T-helper 17 cell (primary cell): ENCODE results near the gene CBX3. TPM values are rescaled to one million over a fixed set of nuclear protein-coding genes. Genes with fewer than 3 reads are reported as not detected.
"Not testable (repeated sequence)": the region's sequence is repeated elsewhere in the genome, so short reads cannot be mapped to it uniquely, and the experiment has no call there.

Source experiments
- ATAC-seq: fragments of 150-1000 bp; cut with Tn5 transposase; 2 replicates; pipeline ENCODE4 v1.10.0; 2021; ENCODE audit warnings: mild to moderate bottlenecking, moderate library complexity
- DNase-seq, 3 donors: peaks; one replicate each; pipeline versions ENCODE4 v3.0.0 to v3.0.0-alpha.2; 2020 to 2021
- H3K9me3 ChIP-seq: one replicate; pipeline ENCODE4 v1.7.0; 2013; ENCODE audit warnings: low read length, mild to moderate bottlenecking; ENCODE audit not compliant: control insufficient read depth, poor library complexity, severe bottlenecking
- H3K27ac Mint-ChIP-seq: one replicate; pipeline ENCODE4 v1.8.0; 2022; ENCODE audit warnings: mild to moderate bottlenecking, moderate library complexity, mixed read lengths
- H3K27me3 Mint-ChIP-seq: one replicate; pipeline ENCODE4 v1.8.0; 2022; ENCODE audit warnings: mixed read lengths
- H3K36me3 Mint-ChIP-seq: one replicate; pipeline ENCODE4 v1.8.0; 2022; ENCODE audit warnings: low read depth, mixed read lengths
- H3K4me1 Mint-ChIP-seq: one replicate; pipeline ENCODE4 v1.8.0; 2022; ENCODE audit warnings: mild to moderate bottlenecking, mixed read lengths
- H3K4me3 Mint-ChIP-seq: one replicate; pipeline ENCODE4 v1.8.0; 2022; ENCODE audit warnings: mild to moderate bottlenecking, moderate library complexity, mixed read lengths
- total RNA-seq, 4 donors: library from RNA in 2 of 4; stranded (reverse) in 2 of 4; gene quantifications; one replicate each; pipeline ENCODE4 v1.2.3 and lab custom pipeline; 2022 to 2026

The CBX3 gene
- total RNA-seq, 2 donors from 2014 or later, result 98.3 to 102 TPM

- no peak overlapping the region for H3K4me3 Mint-ChIP-seq
- H3K9me3 ChIP-seq, result no peaks in the 10 kb centered on the region
- no peaks in the 10 kb centered on the region for H3K36me3 Mint-ChIP-seq
- DNase-seq (no peak), ATAC-seq (no peak)
- no peaks in the 10 kb centered on the region for H3K27me3 Mint-ChIP-seq
- no peak overlapping the region for H3K27ac Mint-ChIP-seq
- H3K4me1 Mint-ChIP-seq, result peaks cover 7% of the 10 kb centered on the region
Measured at GRCh38 chr7:26212921-26213718, 11.6 kb downstream of the CBX3 start.

GRCh38 chr7:26213807-26214515 lies 12.4 kb downstream of the CBX3 start:
- Mint-ChIP-seq H3K36me3 (no peaks in the 10 kb centered on the region), H3K4me1 (peaks cover 7% of the 10 kb centered on the region), H3K27me3 (no peaks in the 10 kb centered on the region), H3K4me3 (no peak overlapping the region), H3K27ac (no peak overlapping the region)
- ATAC-seq (no peak), DNase-seq (no peak)
- no peaks in the 10 kb centered on the region for H3K9me3 ChIP-seq

GRCh38 chr7:26216049-26216448 lies 14.5 kb downstream of the CBX3 start:
- Mint-ChIP-seq H3K27ac (no peak overlapping the region), H3K27me3 (no peaks in the 10 kb centered on the region), H3K4me1 (peaks cover 7% of the 10 kb centered on the region), H3K4me3 (no peak overlapping the region), H3K36me3 (no peaks in the 10 kb centered on the region)
- DNase-seq (no peak), ATAC-seq (no peak)
- no peaks in the 10 kb centered on the region for H3K9me3 ChIP-seq

GRCh38 chr7:26224359-26224758 lies 22.8 kb downstream of the CBX3 start:
- Mint-ChIP-seq H3K4me3 (no peak overlapping the region), H3K27me3 (peaks cover 23% of the 10 kb centered on the region), H3K36me3 (no peaks in the 10 kb centered on the region), H3K4me1 (peaks cover 3% of the 10 kb centered on the region), H3K27ac (no peak overlapping the region)
- no peaks in the 10 kb centered on the region for H3K9me3 ChIP-seq
- DNase-seq (no peak), ATAC-seq (no peak)

- no peak for DNase-seq
- Mint-ChIP-seq H3K4me3 (no peak overlapping the region), H3K36me3 (no peaks in the 10 kb centered on the region), H3K4me1 (peaks cover 6% of the 10 kb centered on the region), H3K27ac (no peak overlapping the region), H3K27me3 (peaks cover 23% of the 10 kb centered on the region)
- ATAC-seq, result no peak
- H3K9me3 ChIP-seq, result no peaks in the 10 kb centered on the region
Measured at GRCh38 chr7:26227987-26228386, 26.4 kb downstream of the CBX3 start.

GRCh38 chr7:26233902-26234511 lies 32.5 kb downstream of the CBX3 start:
- no peak for ATAC-seq
- peaks cover 13% of the 10 kb centered on the region for H3K27me3 Mint-ChIP-seq
- H3K36me3 Mint-ChIP-seq, result no peaks in the 10 kb centered on the region
- no peak for DNase-seq
- no peak overlapping the region for H3K27ac Mint-ChIP-seq
- no peaks in the 10 kb centered on the region for H3K9me3 ChIP-seq
- peaks cover 2% of the 10 kb centered on the region for H3K4me1 Mint-ChIP-seq
- no peak overlapping the region for H3K4me3 Mint-ChIP-seq

GRCh38 chr7:26237035-26237807 lies 35.7 kb downstream of the CBX3 start:
- H3K4me1 Mint-ChIP-seq, result no peaks in the 10 kb centered on the region

GRCh38 chr7:26238032-26238431 lies 36.5 kb downstream of the CBX3 start:
- no peaks in the 10 kb centered on the region for H3K9me3 ChIP-seq
- Mint-ChIP-seq H3K36me3 (no peaks in the 10 kb centered on the region), H3K4me1 (no peaks in the 10 kb centered on the region), H3K27ac (no peak overlapping the region), H3K4me3 (no peak overlapping the region), H3K27me3 (peaks cover 13% of the 10 kb centered on the region)
- ATAC-seq, result no peak
- DNase-seq, result no peak

More at GRCh38 chr7:26237035-26237807, 35.7 kb downstream of the CBX3 start:
- ATAC-seq (no peak), DNase-seq (no peak)
- Mint-ChIP-seq H3K27me3 (peaks cover 13% of the 10 kb centered on the region), H3K27ac (no peak overlapping the region), H3K4me3 (no peak overlapping the region), H3K36me3 (no peaks in the 10 kb centered on the region)
- no peaks in the 10 kb centered on the region for H3K9me3 ChIP-seq

- DNase-seq (no peak), ATAC-seq (no peak)
- no peaks in the 10 kb centered on the region for H3K4me1 Mint-ChIP-seq
- no peaks in the 10 kb centered on the region for H3K9me3 ChIP-seq
- no peaks in the 10 kb centered on the region for H3K27me3 Mint-ChIP-seq
- H3K4me3 Mint-ChIP-seq, result no peak overlapping the region
- H3K27ac Mint-ChIP-seq, result no peak overlapping the region
- no peaks in the 10 kb centered on the region for H3K36me3 Mint-ChIP-seq
Measured at GRCh38 chr7:26245150-26245549, 43.6 kb downstream of the CBX3 start.

GRCh38 chr7:26250239-26250638 lies 48.7 kb downstream of the CBX3 start:
- H3K9me3 ChIP-seq, result no peaks in the 10 kb centered on the region
- DNase-seq (no peak), ATAC-seq (no peak)
- peaks cover 2% of the 10 kb centered on the region for H3K4me1 Mint-ChIP-seq
- H3K27me3 Mint-ChIP-seq, result no peaks in the 10 kb centered on the region
- H3K27ac Mint-ChIP-seq, result peak overlapping the region; percentile 32
- H3K36me3 Mint-ChIP-seq, result no peaks in the 10 kb centered on the region
- H3K4me3 Mint-ChIP-seq, result no peak overlapping the region

- not testable (repeated sequence) for ATAC-seq, H3K36me3 Mint-ChIP-seq, DNase-seq, H3K27ac Mint-ChIP-seq, H3K4me1 Mint-ChIP-seq, H3K4me3 Mint-ChIP-seq, H3K9me3 ChIP-seq
- peaks cover 27% of the 10 kb centered on the region for H3K27me3 Mint-ChIP-seq
Measured at GRCh38 chr7:26261866-26262265, 60.3 kb downstream of the CBX3 start.
